Epithelial cell of proximal tubule (primary cell): ENCODE results near the gene CYP21A2. TPM values are rescaled to one million over a fixed set of nuclear protein-coding genes. Genes with fewer than 3 reads are reported as not detected.

Source experiments
- DNase-seq: peaks from one replicate; pipeline ENCODE4 v3.0.0-alpha.2; 2011; ENCODE audit warnings: low read depth
- H3K4me3 ChIP-seq: 2 replicates; pipeline ENCODE4 v1.5.1; 2011; ENCODE audit warnings: low read depth, mild to moderate bottlenecking, low read length
- total RNA-seq: library from RNA; depleted of rRNA; stranded (reverse); fragments of >200 nt; gene quantifications from 2 replicates; pipeline ENCODE4 v1.2.3, GENCODE V29; 2015
- TF ChIP-seq, protein P1 (sequence below): conservative IDR thresholded peaks from 2 replicates; pipeline ENCODE4 v1.5.1; 2012; ENCODE audit warnings: low read depth, mild to moderate bottlenecking, low read length

CYP21A2 gene
- total RNA-seq, 1 donor from 2014 or later, result not detected

DNA sequence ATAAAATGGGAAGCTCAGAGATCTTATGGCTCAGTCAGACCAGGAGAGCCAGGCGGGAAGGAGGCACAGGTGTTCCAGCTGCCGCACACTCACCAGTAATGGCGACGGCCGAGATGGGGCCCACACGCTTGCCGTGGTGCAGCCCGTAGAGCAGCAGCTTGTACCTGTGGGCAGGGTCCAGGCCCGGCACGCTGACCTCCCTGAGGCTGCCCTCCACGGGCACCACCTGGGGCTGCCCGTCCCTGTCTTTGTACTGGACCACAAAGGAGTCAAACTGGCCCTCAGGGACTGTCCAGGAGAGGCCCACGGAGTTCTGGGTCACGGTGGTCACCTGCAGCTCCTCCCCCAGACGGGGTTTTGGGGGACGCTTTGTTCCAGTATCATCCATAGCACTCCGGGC is 31.2 kb downstream of the CYP21A2 start:
- H3K4me3 ChIP-seq, result no peak overlapping the region
- no peak for DNase-seq
- TF ChIP-seq, protein P1, sequence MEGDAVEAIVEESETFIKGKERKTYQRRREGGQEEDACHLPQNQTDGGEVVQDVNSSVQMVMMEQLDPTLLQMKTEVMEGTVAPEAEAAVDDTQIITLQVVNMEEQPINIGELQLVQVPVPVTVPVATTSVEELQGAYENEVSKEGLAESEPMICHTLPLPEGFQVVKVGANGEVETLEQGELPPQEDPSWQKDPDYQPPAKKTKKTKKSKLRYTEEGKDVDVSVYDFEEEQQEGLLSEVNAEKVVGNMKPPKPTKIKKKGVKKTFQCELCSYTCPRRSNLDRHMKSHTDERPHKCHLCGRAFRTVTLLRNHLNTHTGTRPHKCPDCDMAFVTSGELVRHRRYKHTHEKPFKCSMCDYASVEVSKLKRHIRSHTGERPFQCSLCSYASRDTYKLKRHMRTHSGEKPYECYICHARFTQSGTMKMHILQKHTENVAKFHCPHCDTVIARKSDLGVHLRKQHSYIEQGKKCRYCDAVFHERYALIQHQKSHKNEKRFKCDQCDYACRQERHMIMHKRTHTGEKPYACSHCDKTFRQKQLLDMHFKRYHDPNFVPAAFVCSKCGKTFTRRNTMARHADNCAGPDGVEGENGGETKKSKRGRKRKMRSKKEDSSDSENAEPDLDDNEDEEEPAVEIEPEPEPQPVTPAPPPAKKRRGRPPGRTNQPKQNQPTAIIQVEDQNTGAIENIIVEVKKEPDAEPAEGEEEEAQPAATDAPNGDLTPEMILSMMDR, result no peak

DNA sequence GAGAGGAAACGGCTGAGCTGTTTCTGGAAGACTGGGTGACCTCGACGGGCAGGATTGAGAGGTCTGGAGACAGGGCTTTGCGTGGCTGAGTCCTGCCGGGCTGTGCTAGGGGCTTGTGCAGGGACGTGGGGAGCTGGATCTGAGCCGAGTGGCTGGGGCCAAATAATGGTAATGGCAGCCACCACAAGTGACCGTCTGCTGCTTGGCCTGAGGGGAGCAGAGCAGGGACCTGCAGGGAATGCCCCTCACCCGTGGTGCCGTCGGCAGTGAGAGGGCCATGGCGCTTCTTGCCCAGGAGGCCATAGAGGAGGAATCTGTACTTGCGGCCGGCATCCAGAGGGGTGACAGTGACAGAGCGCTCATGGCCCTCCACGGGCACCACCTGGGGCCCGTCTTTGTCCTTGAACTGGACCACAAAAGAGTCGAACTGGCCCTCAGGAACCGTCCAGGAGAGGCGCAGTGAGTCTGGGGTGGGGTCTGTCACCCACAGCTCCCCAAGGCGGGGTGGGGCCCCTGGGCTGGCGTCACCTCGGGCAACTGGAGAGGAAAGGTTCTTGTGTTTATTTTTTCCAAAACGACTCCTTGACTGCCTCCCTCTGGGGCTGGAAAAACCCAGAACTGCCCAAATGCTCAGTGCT is 31.8 kb downstream of the CYP21A2 start:
- H3K4me3 ChIP-seq, result no peak overlapping the region
- no peak for DNase-seq
- TF ChIP-seq, protein P1, result no peak

DNA sequence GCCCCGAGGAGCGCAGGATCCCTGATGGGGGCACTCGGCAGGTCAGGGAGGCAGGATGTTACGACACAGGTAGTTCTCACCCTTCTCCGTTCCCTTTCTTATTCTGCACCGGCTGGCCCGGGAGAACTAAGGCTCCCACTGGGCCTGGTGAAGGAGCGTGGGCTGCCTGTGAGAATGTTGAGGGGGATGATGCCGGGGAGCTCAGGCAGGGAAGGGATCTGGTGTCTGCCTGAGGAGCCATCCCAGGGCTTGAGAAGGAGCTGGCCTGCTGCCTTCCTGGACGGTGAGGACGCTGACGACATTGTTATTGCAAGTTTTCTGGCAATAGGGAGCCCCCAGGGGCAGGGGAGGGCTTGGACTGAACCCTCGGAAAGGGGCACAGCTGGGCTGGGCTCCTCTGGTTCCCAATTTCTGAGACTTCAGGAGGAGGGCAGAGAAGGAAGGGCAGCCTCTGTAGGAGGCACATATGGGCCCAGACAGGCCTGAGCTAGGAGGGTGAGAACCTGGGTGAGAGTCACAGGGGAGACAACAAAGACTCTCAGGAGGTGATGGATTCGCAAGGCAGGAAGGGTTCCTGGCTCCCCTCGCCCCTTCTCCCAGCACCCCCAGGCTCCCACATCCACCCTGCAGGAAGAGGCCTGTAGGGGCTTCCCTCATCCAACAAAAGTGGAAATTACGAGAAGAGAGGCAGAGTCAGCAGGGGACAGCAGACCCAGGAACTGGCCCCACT is 32.8 kb downstream of the CYP21A2 start:
- TF ChIP-seq, protein P1, result no peak
- H3K4me3 ChIP-seq, result no peak overlapping the region
- DNase-seq, result no peak

DNA sequence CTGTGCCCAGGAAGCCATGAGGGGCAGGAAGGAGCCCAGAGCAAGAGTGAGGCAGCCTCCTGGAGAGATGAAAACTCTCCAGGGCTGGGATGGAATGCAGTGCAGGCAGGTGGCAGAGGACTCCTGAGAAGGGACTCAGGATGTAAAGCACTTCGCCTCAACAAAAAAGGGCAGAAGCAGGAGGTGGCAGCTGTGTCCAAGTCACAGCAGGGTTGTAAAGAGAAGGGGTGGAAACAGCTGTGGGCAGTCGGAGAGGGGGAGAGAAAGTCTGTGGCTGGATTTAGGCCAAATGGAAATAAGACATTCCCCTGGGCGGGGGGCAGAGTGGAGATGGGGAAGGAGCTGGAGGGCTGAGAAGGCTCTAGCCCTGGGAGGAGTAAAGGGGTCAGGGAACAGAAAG is 34.9 kb downstream of the CYP21A2 start:
- no peak for DNase-seq
- TF ChIP-seq, protein P1, result no peak
- H3K4me3 ChIP-seq, result no peak overlapping the region

DNA sequence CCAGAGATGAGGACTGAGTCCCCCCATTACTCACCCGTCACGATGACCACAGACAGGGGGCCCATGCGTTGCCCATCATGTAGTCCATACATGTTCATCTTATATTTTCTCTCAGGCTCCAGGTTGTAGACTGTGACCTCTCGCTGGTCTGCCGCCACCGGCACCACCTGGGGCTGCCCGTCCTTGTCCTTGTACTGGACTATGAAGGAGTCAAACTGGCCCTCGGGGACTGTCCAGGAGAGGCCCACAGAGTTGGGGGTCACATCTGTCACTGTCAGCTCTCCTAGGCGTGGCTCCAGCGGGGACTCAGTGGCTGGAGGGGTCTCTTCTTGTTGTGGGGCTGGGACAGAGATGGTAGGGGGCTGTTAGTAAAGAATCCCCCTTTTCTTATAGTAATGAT is 35.4 kb downstream of the CYP21A2 start:
- TF ChIP-seq, protein P1, result no peak
- DNase-seq, result no peak
- no peak overlapping the region for H3K4me3 ChIP-seq

DNA sequence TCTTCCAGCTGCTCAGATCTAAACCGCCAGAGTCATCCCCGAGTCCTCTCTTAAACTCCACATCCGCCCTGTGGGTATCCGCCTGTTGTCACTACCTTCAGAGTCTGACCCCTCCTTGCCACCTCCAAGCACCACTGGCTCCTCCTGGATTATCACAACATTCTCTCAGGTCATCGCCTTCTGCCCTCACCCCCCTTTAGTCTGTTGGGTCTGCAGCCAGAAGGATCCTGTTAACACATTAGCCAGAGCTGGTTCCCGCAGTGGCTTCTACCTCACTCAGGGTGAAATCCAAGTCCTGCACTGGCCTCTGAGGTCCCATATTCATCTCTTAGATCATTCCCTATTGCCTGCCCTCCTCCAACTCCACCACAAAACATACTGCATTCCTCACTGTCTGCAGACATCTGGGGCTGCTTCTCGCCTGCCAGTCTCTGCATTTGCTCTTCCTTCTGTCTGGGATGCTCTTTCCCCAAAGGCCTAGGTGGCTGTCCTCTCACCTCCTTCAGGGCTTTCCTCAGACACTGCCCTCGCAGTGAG is 36.8 kb downstream of the CYP21A2 start:
- no peak for DNase-seq
- H3K4me3 ChIP-seq, result no peak overlapping the region
- TF ChIP-seq, protein P1, result no peak
